GM23338 (cell line): ENCODE results near the gene C22orf23. TPM values are rescaled to one million over a fixed set of nuclear protein-coding genes. Genes with fewer than 3 reads are reported as not detected.

Source experiments
- ATAC-seq: fragments of 200-7000 bp; cut with Tn5 transposase; 3 replicates; pipeline ENCODE4 v1.9.1; 2020
- DNase-seq: peaks from one replicate; pipeline ENCODE4 v3.0.0-alpha.2; 2015; ENCODE audit warnings: low spot score
- H2AFZ ChIP-seq: fragments of 200-600 bp; sonication (generic); 2 replicates; pipeline ENCODE4 v1.8.0; 2016; ENCODE audit warnings: antibody characterized with exemption, mild to moderate bottlenecking, moderate library complexity
- H3F3A ChIP-seq: fragments of 200-600 bp; sonication (generic); replicated peaks from 2 replicates; pipeline ENCODE4 v1.8.0; 2017; ENCODE audit warnings: antibody characterized with exemption, mixed run types, low read depth
- H3K27ac ChIP-seq: fragments of 200-600 bp; sonication (generic); 2 replicates; pipeline ENCODE4 v1.6.1; 2016; ENCODE audit warnings: low read depth
- H3K27me3 ChIP-seq: fragments of 200-600 bp; sonication (generic); 2 replicates; pipeline ENCODE4 v1.8.0; 2016; ENCODE audit warnings: mild to moderate bottlenecking, mixed run types, moderate library complexity; ENCODE audit not compliant: insufficient read depth
- H3K36me3 ChIP-seq: fragments of 200-600 bp; sonication (generic); 2 replicates; pipeline ENCODE4 v1.8.0; 2016; ENCODE audit warnings: mild to moderate bottlenecking; ENCODE audit not compliant: insufficient read depth
- H3K4me1 ChIP-seq: fragments of 200-600 bp; sonication (generic); 2 replicates; pipeline ENCODE4 v1.8.0; 2016; ENCODE audit warnings: mild to moderate bottlenecking, moderate library complexity; ENCODE audit not compliant: insufficient read depth
- H3K4me2 ChIP-seq: fragments of 200-600 bp; sonication (generic); 2 replicates; pipeline ENCODE4 v1.7.1; 2017; ENCODE audit warnings: mixed run types
- H3K4me3 ChIP-seq: fragments of 200-600 bp; sonication (generic); 2 replicates; pipeline ENCODE4 v1.6.1; 2016; ENCODE audit warnings: mixed run types
- H3K79me2 ChIP-seq: fragments of 200-600 bp; sonication (generic); replicated peaks from 2 replicates; pipeline ENCODE4 v1.8.0; 2017; ENCODE audit warnings: mild to moderate bottlenecking; ENCODE audit not compliant: insufficient read depth
- H3K9me2 ChIP-seq: fragments of 200-600 bp; sonication (generic); 2 replicates; pipeline ENCODE4 v1.8.0; 2017; ENCODE audit not compliant: insufficient read depth
- H4K20me1 ChIP-seq: fragments of 200-600 bp; sonication (generic); replicated peaks from 2 replicates; pipeline ENCODE4 v1.8.0; 2017; ENCODE audit warnings: mild to moderate bottlenecking; ENCODE audit not compliant: insufficient read depth
- H3K27ac Mint-ChIP-seq: 2 replicates; pipeline ENCODE4 v1.8.0; 2020; ENCODE audit warnings: inconsistent platforms, mild to moderate bottlenecking, moderate library complexity, mixed read lengths
- H3K27me3 Mint-ChIP-seq: 3 replicates; pipeline ENCODE4 v1.8.0; 2022; ENCODE audit warnings: low read depth, mild to moderate bottlenecking, moderate library complexity, mixed read lengths, inconsistent platforms; ENCODE audit not compliant: insufficient read depth, poor library complexity
- H3K36me3 Mint-ChIP-seq: 3 replicates; pipeline ENCODE4 v1.8.0; 2021; ENCODE audit warnings: low read depth, mild to moderate bottlenecking, inconsistent platforms, moderate library complexity, mixed read lengths
- H3K4me1 Mint-ChIP-seq: 3 replicates; pipeline ENCODE4 v1.8.0; 2020; ENCODE audit warnings: mild to moderate bottlenecking, inconsistent platforms, mixed read lengths
- H3K4me3 Mint-ChIP-seq: 3 replicates; pipeline ENCODE4 v1.8.0; 2021; ENCODE audit warnings: moderate library complexity, mild to moderate bottlenecking, inconsistent platforms, mixed read lengths
- H3K9me3 Mint-ChIP-seq: 3 replicates; pipeline ENCODE4 v1.8.0; 2020; ENCODE audit warnings: moderate library complexity, mild to moderate bottlenecking, inconsistent platforms, mixed read lengths
- CREB1 ChIP-seq: fragments of 250-450 bp; sonication (Bioruptor Pico); IDR thresholded peaks from 2 replicates; pipeline ENCODE4 v1.5.0; 2020; ENCODE audit warnings: low read depth, mild to moderate bottlenecking, moderate library complexity
- EZH2 ChIP-seq: fragments of 200-600 bp; sonication (generic); IDR thresholded peaks from one replicate; pipeline ENCODE4 v1.8.0; 2017; ENCODE audit warnings: antibody characterized with exemption, mild to moderate bottlenecking, low read depth; ENCODE audit not compliant: unreplicated experiment
- EZH2phosphoT487 ChIP-seq: fragments of 200-600 bp; sonication (generic); IDR thresholded peaks from one replicate; pipeline ENCODE4 v1.8.1; 2018; ENCODE audit warnings: antibody characterized with exemption; ENCODE audit not compliant: unreplicated experiment
- JUNB ChIP-seq: IDR thresholded peaks from one replicate; pipeline ENCODE4 v1.6.1; 2016; ENCODE audit warnings: antibody characterized with exemption; ENCODE audit not compliant: unreplicated experiment
- NANOG ChIP-seq: IDR thresholded peaks from 2 replicates; pipeline ENCODE4 v1.6.1; 2016; ENCODE audit warnings: antibody characterized with exemption, borderline replicate concordance
- POLR2AphosphoS5 ChIP-seq: IDR thresholded peaks from 2 replicates; pipeline ENCODE4 v1.6.1; 2016; ENCODE audit warnings: antibody characterized with exemption, low read depth
- REST ChIP-seq: IDR thresholded peaks from one replicate; pipeline ENCODE4 v1.6.1; 2018; ENCODE audit warnings: antibody characterized with exemption; ENCODE audit not compliant: unreplicated experiment
- STAT1 ChIP-seq: IDR thresholded peaks from one replicate; pipeline ENCODE4 v1.6.1; 2016; ENCODE audit warnings: antibody characterized with exemption; ENCODE audit not compliant: unreplicated experiment
- ZNF114 ChIP-seq: fragments of 250-450 bp; sonication (Bioruptor Pico); IDR thresholded peaks from 2 replicates; pipeline ENCODE4 v1.5.0; 2020; ENCODE audit warnings: mild to moderate bottlenecking, moderate library complexity
- ZNF331 ChIP-seq: fragments of 250-450 bp; sonication (Bioruptor Pico); IDR thresholded peaks from 2 replicates; pipeline ENCODE4 v1.5.0; 2020; ENCODE audit warnings: low read depth, mild to moderate bottlenecking, moderate library complexity
- ZNF462 ChIP-seq: fragments of 250-450 bp; sonication (Bioruptor Pico); IDR thresholded peaks from 2 replicates; pipeline ENCODE4 v1.5.0; 2020; ENCODE audit warnings: mild to moderate bottlenecking, moderate library complexity
- polyA plus RNA-seq: library from polyadenylated mRNA; unstranded; fragments of >200 nt; fragmentation: Nextera tagmentation; extraction: Ambion mirVana; gene quantifications from 2 replicates; pipeline ENCODE4 v1.2.1, GENCODE V29; 2016
- total RNA-seq: library from RNA; depleted of rRNA; stranded (reverse); fragments of >200 nt; shearing (Covaris generic); gene quantifications from 2 replicates; pipeline ENCODE4 v1.2.3, GENCODE V29; 2014
- TF ChIP-seq, protein P1 (sequence below), 2 experiments: fragments of 200-600 bp in 1 of 2; sonication (generic) in 1 of 2; conservative IDR thresholded peaks; 2 replicates each; pipeline versions ENCODE4 v1.5.1 to v1.6.1; 2016 to 2017; ENCODE audit warnings: antibody characterized with exemption in 2 of 2, low read depth in 2 of 2, mild to moderate bottlenecking in 2 of 2, moderate library complexity in 1 of 2
- TF ChIP-seq, protein P2 (sequence below): IDR thresholded peaks from 2 replicates; pipeline ENCODE4 v1.6.1; 2016; ENCODE audit warnings: antibody characterized with exemption

Gene C22orf23
- total and polyA plus RNA-seq, 2 experiments from 2014 or later, result 0.38 TPM; not detected in 1

GRCh38 chr22:37927637-37927936 lies 25.8 kb downstream of the C22orf23 start:
- ATAC-seq (no peak), DNase-seq (no peak)
- H3K9me2 ChIP-seq, result no peaks in the 10 kb centered on the region
- no peak overlapping the region for H3K27ac ChIP-seq
- Mint-ChIP-seq H3K27ac (no peak overlapping the region), H3K9me3 (no peaks in the 10 kb centered on the region), H3K4me1 (no peaks in the 10 kb centered on the region), H3K36me3 (peaks cover 9% of the 10 kb centered on the region; the same call in 2 of the 3 replicates), H3K27me3 (peaks cover 6% of the 10 kb centered on the region), H3K4me3 (no peak overlapping the region)
- no peaks in the 10 kb centered on the region; the same call in 1 of the 2 replicates for H4K20me1 ChIP-seq
- TF ChIP-seq EZH2, result no peak
- TF ChIP-seq ZNF331 (CRISPR knock-in tag), result no peak
- TF ChIP-seq, protein P1, sequence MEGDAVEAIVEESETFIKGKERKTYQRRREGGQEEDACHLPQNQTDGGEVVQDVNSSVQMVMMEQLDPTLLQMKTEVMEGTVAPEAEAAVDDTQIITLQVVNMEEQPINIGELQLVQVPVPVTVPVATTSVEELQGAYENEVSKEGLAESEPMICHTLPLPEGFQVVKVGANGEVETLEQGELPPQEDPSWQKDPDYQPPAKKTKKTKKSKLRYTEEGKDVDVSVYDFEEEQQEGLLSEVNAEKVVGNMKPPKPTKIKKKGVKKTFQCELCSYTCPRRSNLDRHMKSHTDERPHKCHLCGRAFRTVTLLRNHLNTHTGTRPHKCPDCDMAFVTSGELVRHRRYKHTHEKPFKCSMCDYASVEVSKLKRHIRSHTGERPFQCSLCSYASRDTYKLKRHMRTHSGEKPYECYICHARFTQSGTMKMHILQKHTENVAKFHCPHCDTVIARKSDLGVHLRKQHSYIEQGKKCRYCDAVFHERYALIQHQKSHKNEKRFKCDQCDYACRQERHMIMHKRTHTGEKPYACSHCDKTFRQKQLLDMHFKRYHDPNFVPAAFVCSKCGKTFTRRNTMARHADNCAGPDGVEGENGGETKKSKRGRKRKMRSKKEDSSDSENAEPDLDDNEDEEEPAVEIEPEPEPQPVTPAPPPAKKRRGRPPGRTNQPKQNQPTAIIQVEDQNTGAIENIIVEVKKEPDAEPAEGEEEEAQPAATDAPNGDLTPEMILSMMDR (conservative IDR thresholded peaks at IDR 0.05; ENCODE audit: low read depth in 2 of 2), result no peak
- TF ChIP-seq, protein P2, sequence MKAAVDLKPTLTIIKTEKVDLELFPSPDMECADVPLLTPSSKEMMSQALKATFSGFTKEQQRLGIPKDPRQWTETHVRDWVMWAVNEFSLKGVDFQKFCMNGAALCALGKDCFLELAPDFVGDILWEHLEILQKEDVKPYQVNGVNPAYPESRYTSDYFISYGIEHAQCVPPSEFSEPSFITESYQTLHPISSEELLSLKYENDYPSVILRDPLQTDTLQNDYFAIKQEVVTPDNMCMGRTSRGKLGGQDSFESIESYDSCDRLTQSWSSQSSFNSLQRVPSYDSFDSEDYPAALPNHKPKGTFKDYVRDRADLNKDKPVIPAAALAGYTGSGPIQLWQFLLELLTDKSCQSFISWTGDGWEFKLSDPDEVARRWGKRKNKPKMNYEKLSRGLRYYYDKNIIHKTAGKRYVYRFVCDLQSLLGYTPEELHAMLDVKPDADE, result no peak
- no peak for TF ChIP-seq ZNF462 (CRISPR knock-in tag)
- TF ChIP-seq REST, result no peak
- no peak for TF ChIP-seq STAT1
- no peak for TF ChIP-seq POLR2AphosphoS5
- no peak for TF ChIP-seq EZH2phosphoT487
- no peak for TF ChIP-seq JUNB
- no peak for TF ChIP-seq ZNF114 (CRISPR knock-in tag)
- no peak for TF ChIP-seq NANOG
- no peak for TF ChIP-seq CREB1 (CRISPR knock-in tag)
- H3K4me2 ChIP-seq, result no peak overlapping the region
- H3K36me3 ChIP-seq, result no peaks in the 10 kb centered on the region
- H2AFZ ChIP-seq, result no peak overlapping the region
- no peak overlapping the region for H3K4me3 ChIP-seq
- no peaks in the 10 kb centered on the region for H3K79me2 ChIP-seq
- H3F3A ChIP-seq, result no peaks in the 10 kb centered on the region
- H3K4me1 ChIP-seq, result no peaks in the 10 kb centered on the region
- no peaks in the 10 kb centered on the region for H3K27me3 ChIP-seq
